ENCODE measurements around the gene FKBP1A. TPM values are rescaled to one million over a fixed set of nuclear protein-coding genes. Genes with fewer than 3 reads are reported as not detected.

The FKBP1A gene
- total and polyA plus RNA-seq, 9 donors: 64.7 to 697 (median 154) TPM

- DNase-seq: no peak
- intact Hi-C loops (cut with DNase I): no loop called here
- Histone ChIP-seq H3K27ac (no peak overlapping the region), H3K4me3 (no peak overlapping the region), H3K36me3 (no peaks in the 10 kb centered on the region), H3K9me3 (no peaks in the 10 kb centered on the region), H3K27me3 (no peaks in the 10 kb centered on the region), H3K4me1 (ENCODE audit: insufficient read depth) (peaks cover 4% of the 10 kb centered on the region)
- 13 to 19% (median 15%) methylated on average over 7 of the region's 7 CpGs for WGBS, 3 donors
- TF ChIP-seq EP300 (IDR thresholded peaks at IDR 0.05) (no peak), POLR2A (IDR thresholded peaks at IDR 0.05) (no peak), CTCF (IDR thresholded peaks at IDR 0.05) (no peak)
These were observed 24.2 kb downstream of the FKBP1A start for GRCh38 chr20:1368448-1369199.

- H3K36me3 ChIP-seq: no peaks in the 10 kb centered on the region
- 97 to 99% (median 98%) methylated on average over 4 of the region's 4 CpGs for WGBS, 3 donors
- H3K27ac ChIP-seq: no peak overlapping the region
- no peaks in the 10 kb centered on the region for H3K27me3 ChIP-seq
- intact Hi-C loops (cut with DNase I): no loop called here
- DNase-seq: no peak
- H3K9me3 ChIP-seq: no peaks in the 10 kb centered on the region
- no peak overlapping the region for H3K4me3 ChIP-seq
- peaks cover 4% of the 10 kb centered on the region for H3K4me1 ChIP-seq (ENCODE audit: insufficient read depth)
- TF ChIP-seq EP300 (IDR thresholded peaks at IDR 0.05) (no peak), CTCF (IDR thresholded peaks at IDR 0.05) (no peak), POLR2A (IDR thresholded peaks at IDR 0.05) (no peak)
These were observed 25.4 kb downstream of the FKBP1A start for GRCh38 chr20:1367479-1367878.

- intact Hi-C loops (cut with DNase I): no loop called here
- H3K9me3 ChIP-seq: no peaks in the 10 kb centered on the region
- WGBS, 3 donors: 70 to 78% (median 73%) methylated on average over 2 of the region's 2 CpGs
- TF ChIP-seq POLR2A (IDR thresholded peaks at IDR 0.05) (no peak), EP300 (IDR thresholded peaks at IDR 0.05) (no peak), CTCF (IDR thresholded peaks at IDR 0.05) (no peak)
- no peaks in the 10 kb centered on the region for H3K36me3 ChIP-seq
- peaks cover 6% of the 10 kb centered on the region for H3K4me1 ChIP-seq (ENCODE audit: insufficient read depth)
- no peak for DNase-seq
- H3K27ac ChIP-seq: no peak overlapping the region
- H3K27me3 ChIP-seq: no peaks in the 10 kb centered on the region
- no peak overlapping the region for H3K4me3 ChIP-seq
These were observed 28.7 kb downstream of the FKBP1A start for GRCh38 chr20:1364106-1364505.

- H3K4me1 ChIP-seq (ENCODE audit: insufficient read depth): peaks cover 5% of the 10 kb centered on the region
- no peak overlapping the region for H3K27ac ChIP-seq
- TF ChIP-seq POLR2A (IDR thresholded peaks at IDR 0.05): no peak
- no peak for TF ChIP-seq CTCF (IDR thresholded peaks at IDR 0.05)
- TF ChIP-seq EP300 (IDR thresholded peaks at IDR 0.05): no peak
- H3K9me3 ChIP-seq: no peaks in the 10 kb centered on the region
- no peaks in the 10 kb centered on the region for H3K36me3 ChIP-seq
- WGBS, 3 donors: 66 to 78% (median 68%) methylated on average over 5 of the region's 5 CpGs
- intact Hi-C loops (cut with DNase I): no loop called here
- H3K4me3 ChIP-seq: no peak overlapping the region
- no peak for DNase-seq
- no peaks in the 10 kb centered on the region for H3K27me3 ChIP-seq
These were observed 29.3 kb downstream of the FKBP1A start for GRCh38 chr20:1363522-1363921.
